ENCODE measurements around the gene PCCA.

GRCh38 chr13:100522618-100523309 lies 433.9 kb downstream of the PCCA start:
- TF ChIP-seq SUZ12 (IDR thresholded peaks at IDR 0.05; ENCODE audit: extremely low read depth, insufficient read depth, insufficient read length): no peak
- TF ChIP-seq ZNF274 (IDR thresholded peaks at IDR 0.05; ENCODE audit: low read depth, low read length): no peak
